Stimulated activated CD8-positive, alpha-beta memory T cell treated with anti-CD3 and anti-CD28 coated beads, Interleukin-2, amount 100 ng/mL, for 1 hour (primary cell): ENCODE measurements around the gene PDK4.
"Not testable (repeated sequence)": the region's sequence is repeated elsewhere in the genome, so short reads cannot be mapped to it uniquely, and the experiment has no call there.

Source experiments
- DNase-seq, 2 donors: peaks; one replicate each; pipeline ENCODE4 v3.0.0-alpha.2; 2020; ENCODE audit warnings: low read depth in 2 of 2

Gene PDK4

GRCh38 chr7:95604811-95605210 lies 8.5 kb upstream of the PDK4 start:
- not testable (repeated sequence) for DNase-seq

GRCh38 chr7:95604397-95604796 lies 8.1 kb upstream of the PDK4 start:
- not testable (repeated sequence) for DNase-seq

GRCh38 chr7:95602421-95602820 lies 6.1 kb upstream of the PDK4 start:
- no peak for DNase-seq

GRCh38 chr7:95601316-95601715 lies 5.0 kb upstream of the PDK4 start:
- no peak for DNase-seq

- no peak for DNase-seq
Observed at GRCh38 chr7:95599069-95599468, 2.8 kb upstream of the PDK4 start.

GRCh38 chr7:95598511-95598910 lies 2.2 kb upstream of the PDK4 start:
- DNase-seq: no peak

GRCh38 chr7:95595746-95596197 lies 544 bp downstream of the PDK4 start:
- no peak for DNase-seq

GRCh38 chr7:95594185-95594584 lies 2.1 kb downstream of the PDK4 start:
- no peak for DNase-seq

GRCh38 chr7:95593343-95593742 lies 3.0 kb downstream of the PDK4 start:
- no peak for DNase-seq

- no peak for DNase-seq
Observed at GRCh38 chr7:95592570-95592969, 3.7 kb downstream of the PDK4 start.

- DNase-seq: no peak
Observed at GRCh38 chr7:95590387-95591248, 5.7 kb downstream of the PDK4 start.

- DNase-seq: no peak
Observed at GRCh38 chr7:95589766-95590165, 6.5 kb downstream of the PDK4 start.

- DNase-seq: no peak
Observed at GRCh38 chr7:95589031-95589430, 7.3 kb downstream of the PDK4 start.

GRCh38 chr7:95586951-95587301 lies 9.4 kb downstream of the PDK4 start:
- no peak for DNase-seq

GRCh38 chr7:95585426-95585789 lies 10.9 kb downstream of the PDK4 start:
- no peak for DNase-seq

- DNase-seq: no peak
Observed at GRCh38 chr7:95584769-95585425, 11.4 kb downstream of the PDK4 start.

GRCh38 chr7:95583834-95584621 lies 12.3 kb downstream of the PDK4 start:
- no peak for DNase-seq

- no peak for DNase-seq
Observed at GRCh38 chr7:95582578-95583293, 13.6 kb downstream of the PDK4 start.

- DNase-seq: no peak
Observed at GRCh38 chr7:95581467-95581866, 14.8 kb downstream of the PDK4 start.

GRCh38 chr7:95579318-95579717 lies 17.0 kb downstream of the PDK4 start:
- DNase-seq: no peak

- DNase-seq: no peak
Observed at GRCh38 chr7:95578299-95578855, 17.9 kb downstream of the PDK4 start.

- DNase-seq: no peak
Observed at GRCh38 chr7:95577137-95577536, 19.2 kb downstream of the PDK4 start.
